Bronchial epithelial cell (primary cell): Measurements from ENCODE around the gene LRP1B. TPM values are rescaled to one million over a fixed set of nuclear protein-coding genes. Genes with fewer than 3 reads are reported as not detected.

ENCODE experiments used
- DNase-seq: peaks from one replicate; pipeline ENCODE4 v3.0.0-alpha.2; 2010; ENCODE audit warnings: low read depth
- FAIRE-seq: peaks from 2 replicates; lab custom pipeline; 2011; peaks lifted over from hg19 to GRCh38; lab: Jason Lieb, UNC
- H3K27me3 ChIP-seq: 2 replicates; pipeline ENCODE4 v1.5.1; 2011; ENCODE audit warnings: low read length; ENCODE audit not compliant: control insufficient read depth, insufficient read depth
- H3K36me3 ChIP-seq: 2 replicates; pipeline ENCODE4 v1.5.1; 2011; ENCODE audit warnings: low read length; ENCODE audit not compliant: control insufficient read depth, insufficient read depth
- H3K4me3 ChIP-seq: 2 replicates; pipeline ENCODE4 v1.5.1; 2011; ENCODE audit warnings: mild to moderate bottlenecking, low read depth, low read length, control low read depth
- total RNA-seq: library from RNA; depleted of rRNA; stranded (reverse); fragments of >200 nt; gene quantifications from 2 replicates; pipeline ENCODE4 v1.2.1, GENCODE V29; 2014
- TF ChIP-seq, protein P1 (sequence below): IDR thresholded peaks from 2 replicates; pipeline ENCODE4 v1.5.1; 2011; ENCODE audit warnings: mild to moderate bottlenecking, moderate library complexity, low read length, control low read depth, inconsistent platforms; ENCODE audit not compliant: insufficient read depth, severe bottlenecking

The LRP1B gene
- total RNA-seq, 1 donor from 2014 or later, result under 0.01 TPM

DNA sequence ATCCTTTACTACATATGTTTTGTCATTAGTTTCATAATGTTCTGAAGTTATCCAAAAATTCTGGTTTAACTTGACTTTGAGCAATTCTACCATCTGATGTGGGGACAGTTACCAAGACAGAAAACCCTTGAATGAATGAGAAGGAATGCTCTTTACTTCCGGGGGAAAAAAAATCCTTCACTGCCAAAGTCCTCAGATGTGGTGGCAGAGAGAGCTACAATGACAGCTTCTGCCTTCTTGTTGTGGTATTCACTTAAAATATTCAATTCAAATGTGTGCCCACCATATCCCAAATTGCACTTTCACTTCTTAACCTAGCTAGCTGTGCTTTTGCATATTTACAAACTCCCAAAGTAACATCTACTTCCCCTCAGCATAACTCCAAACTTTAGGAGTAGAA is 1818.9 kb downstream of the LRP1B start:
- FAIRE-seq, result no peak
- Histone ChIP-seq H3K36me3 (no peaks in the 10 kb centered on the region), H3K4me3 (no peak overlapping the region), H3K27me3 (no peaks in the 10 kb centered on the region)
- DNase-seq, result no peak
- TF ChIP-seq, protein P1, sequence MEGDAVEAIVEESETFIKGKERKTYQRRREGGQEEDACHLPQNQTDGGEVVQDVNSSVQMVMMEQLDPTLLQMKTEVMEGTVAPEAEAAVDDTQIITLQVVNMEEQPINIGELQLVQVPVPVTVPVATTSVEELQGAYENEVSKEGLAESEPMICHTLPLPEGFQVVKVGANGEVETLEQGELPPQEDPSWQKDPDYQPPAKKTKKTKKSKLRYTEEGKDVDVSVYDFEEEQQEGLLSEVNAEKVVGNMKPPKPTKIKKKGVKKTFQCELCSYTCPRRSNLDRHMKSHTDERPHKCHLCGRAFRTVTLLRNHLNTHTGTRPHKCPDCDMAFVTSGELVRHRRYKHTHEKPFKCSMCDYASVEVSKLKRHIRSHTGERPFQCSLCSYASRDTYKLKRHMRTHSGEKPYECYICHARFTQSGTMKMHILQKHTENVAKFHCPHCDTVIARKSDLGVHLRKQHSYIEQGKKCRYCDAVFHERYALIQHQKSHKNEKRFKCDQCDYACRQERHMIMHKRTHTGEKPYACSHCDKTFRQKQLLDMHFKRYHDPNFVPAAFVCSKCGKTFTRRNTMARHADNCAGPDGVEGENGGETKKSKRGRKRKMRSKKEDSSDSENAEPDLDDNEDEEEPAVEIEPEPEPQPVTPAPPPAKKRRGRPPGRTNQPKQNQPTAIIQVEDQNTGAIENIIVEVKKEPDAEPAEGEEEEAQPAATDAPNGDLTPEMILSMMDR, result no peak

DNA sequence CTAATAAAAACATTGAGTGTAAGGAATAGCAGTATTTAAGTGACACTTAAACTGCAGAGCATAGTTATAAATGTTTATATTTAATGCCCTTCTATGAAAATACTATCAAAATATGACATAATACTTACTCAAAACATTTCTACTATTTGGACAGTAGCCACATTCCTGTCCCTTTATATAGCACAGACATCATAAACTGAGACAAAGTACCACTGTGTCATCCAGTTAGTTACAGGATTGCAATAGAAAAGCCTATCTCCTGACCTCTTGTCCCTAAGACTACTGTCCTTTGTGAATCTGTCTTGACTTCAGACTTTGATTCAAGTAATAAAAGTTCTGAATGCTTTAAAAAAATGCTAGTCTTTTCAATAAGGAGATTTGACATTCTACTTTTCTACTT is 1822.1 kb downstream of the LRP1B start:
- no peaks in the 10 kb centered on the region for H3K27me3 ChIP-seq
- DNase-seq, result no peak
- H3K4me3 ChIP-seq, result no peak overlapping the region
- TF ChIP-seq, protein P1, result no peak
- FAIRE-seq, result no peak
- no peaks in the 10 kb centered on the region for H3K36me3 ChIP-seq

DNA sequence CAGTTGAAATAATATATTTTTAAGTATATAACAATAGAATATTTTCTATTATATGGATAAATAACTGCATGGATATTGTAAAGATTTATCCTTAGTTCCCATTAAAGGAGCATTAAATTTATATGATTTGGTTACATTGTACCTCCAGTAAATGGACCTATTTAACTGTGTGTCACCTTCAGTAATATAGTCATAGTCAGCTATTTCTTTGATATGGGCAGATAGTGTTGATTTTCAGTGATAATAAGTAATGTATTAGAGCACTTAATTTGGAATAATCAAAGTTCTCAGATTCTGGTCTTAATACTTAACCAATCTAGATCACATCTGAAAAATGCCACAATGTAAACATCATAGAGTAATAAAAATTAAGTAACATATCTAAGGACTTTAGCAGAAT is 1823.3 kb downstream of the LRP1B start:
- no peaks in the 10 kb centered on the region for H3K27me3 ChIP-seq
- TF ChIP-seq, protein P1, result no peak
- H3K4me3 ChIP-seq, result no peak overlapping the region
- H3K36me3 ChIP-seq, result no peaks in the 10 kb centered on the region
- FAIRE-seq, result no peak
- DNase-seq, result no peak

DNA sequence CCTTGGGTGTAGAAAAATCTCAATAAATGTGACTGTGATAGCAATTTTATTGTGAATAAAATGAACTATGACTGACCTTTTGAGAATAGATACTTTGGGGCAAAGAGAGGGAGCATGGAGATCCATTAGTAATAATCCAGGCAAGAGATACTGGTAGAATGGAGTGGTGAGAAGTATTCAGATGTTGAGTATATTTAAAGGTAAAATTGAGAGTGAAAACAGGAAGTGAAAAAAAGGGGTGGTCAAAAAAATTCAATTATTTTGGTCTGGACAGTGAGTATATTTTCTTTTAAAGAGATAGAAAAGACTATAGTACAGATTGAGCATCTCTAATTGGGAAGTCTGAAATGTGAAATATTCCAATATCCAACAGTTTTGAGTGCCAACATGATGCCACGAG is 1835.0 kb downstream of the LRP1B start:
- no peak for FAIRE-seq
- DNase-seq, result no peak
- Histone ChIP-seq H3K27me3 (no peaks in the 10 kb centered on the region), H3K36me3 (no peaks in the 10 kb centered on the region), H3K4me3 (no peak overlapping the region)
- TF ChIP-seq, protein P1, result no peak

DNA sequence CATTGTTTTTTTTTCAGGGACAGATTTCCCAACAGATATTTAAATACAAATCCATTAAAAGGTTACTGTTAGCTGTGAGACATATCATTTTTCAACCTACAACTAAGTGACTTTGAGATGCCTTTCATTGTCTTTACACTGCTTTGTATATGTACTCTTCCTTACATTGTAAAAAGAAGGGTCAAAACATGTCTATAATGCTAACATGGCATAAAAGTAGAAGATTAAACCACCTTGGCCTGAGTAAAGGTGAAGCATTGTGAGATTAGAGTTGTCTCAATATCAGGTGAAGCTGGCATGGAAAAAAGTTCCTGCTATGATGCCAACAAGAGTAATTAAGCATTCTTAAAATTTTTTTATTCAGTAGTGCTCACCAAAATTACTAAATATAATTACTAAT is 1842.1 kb downstream of the LRP1B start:
- TF ChIP-seq, protein P1, result no peak
- Histone ChIP-seq H3K27me3 (no peaks in the 10 kb centered on the region), H3K4me3 (no peak overlapping the region), H3K36me3 (no peaks in the 10 kb centered on the region)
- FAIRE-seq (no peak), DNase-seq (no peak)

DNA sequence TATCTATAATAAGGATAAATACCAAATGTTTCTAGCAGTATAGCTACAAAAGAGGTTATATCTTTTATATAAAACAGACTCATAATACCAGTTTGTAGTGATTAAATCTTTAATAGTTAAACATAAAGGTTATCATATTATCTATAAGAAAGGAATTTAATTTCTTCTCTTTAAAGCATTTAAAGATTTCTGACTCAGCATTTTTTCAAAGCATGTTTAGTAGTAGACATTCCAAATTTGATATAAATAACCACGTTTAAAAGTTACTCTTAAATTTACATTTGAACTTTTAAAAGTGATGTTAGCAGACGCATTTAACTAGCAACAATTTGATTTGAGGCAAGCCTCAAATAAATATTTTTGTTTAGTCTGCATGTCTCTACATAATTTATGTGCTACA is 1842.6 kb downstream of the LRP1B start:
- DNase-seq (no peak), FAIRE-seq (no peak)
- TF ChIP-seq, protein P1, result no peak
- no peaks in the 10 kb centered on the region for H3K27me3 ChIP-seq
- no peaks in the 10 kb centered on the region for H3K36me3 ChIP-seq
- no peak overlapping the region for H3K4me3 ChIP-seq
